Neutrophil (primary cell): Measurements from ENCODE around the gene ZDHHC15.
"Not testable (repeated sequence)": the region's sequence is repeated elsewhere in the genome, so short reads cannot be mapped to it uniquely, and the experiment has no call there.

Source experiments
- H3K27ac ChIP-seq: fragments of 200-600 bp; sonication (generic); 2 replicates; pipeline ENCODE4 v1.5.1; 2016; ENCODE audit warnings: mild to moderate bottlenecking, moderate library complexity
- H3K27me3 ChIP-seq: fragments of 200-600 bp; sonication (generic); 2 replicates; pipeline ENCODE4 v1.6.0; 2016; ENCODE audit warnings: mild to moderate bottlenecking
- H3K36me3 ChIP-seq: fragments of 200-600 bp; sonication (generic); 2 replicates; pipeline ENCODE4 v1.5.1; 2017
- H3K4me1 ChIP-seq, 2 experiments: fragments of 200-600 bp in 1 of 2; sonication (generic) in 1 of 2; 1 replicate in 1 of 2; 2 replicates in 1 of 2; pipeline versions ENCODE4 v1.5.1 to v1.6.1; 2013 to 2016; ENCODE audit warnings: low read depth in 1 of 2, low read length in 1 of 2, mild to moderate bottlenecking in 1 of 2, moderate library complexity in 1 of 2; ENCODE audit not compliant: control insufficient read depth in 1 of 2, insufficient read depth in 1 of 2
- H3K4me3 ChIP-seq, 2 experiments: fragments of 200-600 bp in 1 of 2; sonication (generic) in 1 of 2; 1 replicate in 1 of 2; 2 replicates in 1 of 2; pipeline ENCODE4 v1.5.1; 2013 to 2016; ENCODE audit warnings: low read depth in 1 of 2, low read length in 1 of 2, mild to moderate bottlenecking in 1 of 2, moderate library complexity in 1 of 2
- H3K9me3 ChIP-seq: fragments of 200-600 bp; sonication (generic); 2 replicates; pipeline ENCODE4 v1.5.1; 2016
- CTCF ChIP-seq: fragments of 200-600 bp; sonication (generic); IDR thresholded peaks from 2 replicates; pipeline ENCODE4 v1.5.1; 2016; ENCODE audit warnings: antibody characterized with exemption

ZDHHC15 gene

DNA sequence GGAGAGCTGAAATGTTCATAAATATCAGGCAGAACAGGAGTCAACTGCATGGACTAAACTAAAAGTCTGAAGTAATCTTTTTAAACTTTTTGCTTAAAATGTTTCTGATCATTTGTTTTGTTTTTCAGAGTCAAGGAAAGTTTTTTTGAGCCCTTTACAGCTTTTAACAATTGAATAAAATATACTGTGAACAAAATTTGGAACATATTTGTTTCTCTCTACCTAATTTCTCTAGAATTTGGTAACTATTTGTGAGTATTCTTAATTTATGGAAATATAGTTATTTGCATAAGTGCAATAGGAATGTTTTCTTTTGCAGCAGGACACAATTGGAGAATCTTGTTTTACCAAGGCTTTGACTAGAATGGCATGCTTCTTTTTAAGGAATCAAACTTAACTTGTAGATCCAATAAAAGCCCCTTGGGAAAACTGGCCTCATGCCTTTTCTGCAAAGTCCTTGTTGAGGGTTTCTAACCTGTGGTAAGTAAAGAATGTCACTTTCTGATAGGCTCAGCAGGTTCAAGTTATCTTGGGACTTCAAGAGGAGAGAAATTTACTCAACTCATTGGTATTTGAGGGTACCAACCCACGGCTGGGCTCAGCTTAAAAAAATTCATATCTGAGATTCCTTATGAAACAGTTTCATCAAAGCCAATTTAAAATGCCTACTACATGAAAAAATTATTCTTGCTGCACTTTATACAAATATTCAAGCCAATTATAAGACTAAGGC is 157.4 kb downstream of the ZDHHC15 start:
- TF ChIP-seq CTCF: no peak
- Histone ChIP-seq H3K4me1 (no peaks in the 10 kb centered on the region), H3K9me3 (no peaks in the 10 kb centered on the region)

GRCh38 chrX:75361788-75362187 is 161.0 kb downstream of the ZDHHC15 start:
- Histone ChIP-seq H3K4me3 (no peak overlapping the region), H3K4me1 (no peaks in the 10 kb centered on the region), H3K27me3 (no peaks in the 10 kb centered on the region), H3K9me3 (no peaks in the 10 kb centered on the region), H3K27ac (no peak overlapping the region), H3K36me3 (no peaks in the 10 kb centered on the region)
- no peak for TF ChIP-seq CTCF

More for the DNA sequence above, 157.4 kb downstream of the ZDHHC15 start:
- no peak overlapping the region for H3K4me3 ChIP-seq
- H3K36me3 ChIP-seq: no peaks in the 10 kb centered on the region
- no peak overlapping the region for H3K27ac ChIP-seq
- H3K27me3 ChIP-seq: no peaks in the 10 kb centered on the region

- not testable (repeated sequence) for H3K27me3 ChIP-seq, H3K4me1 ChIP-seq, H3K36me3 ChIP-seq, H3K27ac ChIP-seq, H3K9me3 ChIP-seq, H3K4me3 ChIP-seq
These were observed 174.2 kb downstream of the ZDHHC15 start for GRCh38 chrX:75348601-75349000.

GRCh38 chrX:75337525-75337924 is 185.3 kb downstream of the ZDHHC15 start:
- H3K27ac ChIP-seq: no peak overlapping the region
- no peaks in the 10 kb centered on the region for H3K4me1 ChIP-seq
- H3K36me3 ChIP-seq: no peaks in the 10 kb centered on the region
- no peaks in the 10 kb centered on the region for H3K9me3 ChIP-seq
- no peaks in the 10 kb centered on the region for H3K27me3 ChIP-seq
- no peak for TF ChIP-seq CTCF
- no peak overlapping the region for H3K4me3 ChIP-seq

GRCh38 chrX:75335127-75335458 is 187.7 kb downstream of the ZDHHC15 start:
- Histone ChIP-seq H3K27me3 (no peaks in the 10 kb centered on the region), H3K27ac (no peak overlapping the region), H3K36me3 (no peaks in the 10 kb centered on the region), H3K9me3 (no peaks in the 10 kb centered on the region), H3K4me1 (no peaks in the 10 kb centered on the region), H3K4me3 (no peak overlapping the region)
- no peak for TF ChIP-seq CTCF

- H3K27ac ChIP-seq, H3K9me3 ChIP-seq, H3K36me3 ChIP-seq, H3K4me1 ChIP-seq, H3K4me3 ChIP-seq, H3K27me3 ChIP-seq: not testable (repeated sequence)
These were observed 188.3 kb downstream of the ZDHHC15 start for GRCh38 chrX:75334407-75335126.
